Activated T-helper 2 cell treated with anti-CD3 and anti-CD28 coated beads, Interferon-gamma antibody, Interleukin-2, Interleukin-4, amounts not matched to agents 10 μg/mL and 5 μg/mL and 100 μg/mL, durations not matched to agents 14 hours and 24 hours and 36 hours (primary cell): ENCODE measurements around the gene OR2T1. TPM values are rescaled to one million over a fixed set of nuclear protein-coding genes. Genes with fewer than 3 reads are reported as not detected.
"Not testable (repeated sequence)": the region's sequence is repeated elsewhere in the genome, so short reads cannot be mapped to it uniquely, and the experiment has no call there.

Experiments used
- DNase-seq: peaks from one replicate; pipeline ENCODE4 v3.0.0; 2021; ENCODE audit warnings: low spot score
- H3K27ac Mint-ChIP-seq: one replicate; pipeline ENCODE4 v1.8.0; 2021; ENCODE audit warnings: mixed read lengths
- H3K27me3 Mint-ChIP-seq: one replicate; pipeline ENCODE4 v1.8.0; 2021; ENCODE audit warnings: low read depth, mixed read lengths
- H3K36me3 Mint-ChIP-seq: one replicate; pipeline ENCODE4 v1.8.0; 2021; ENCODE audit warnings: low read depth, mixed read lengths
- H3K4me1 Mint-ChIP-seq: one replicate; pipeline ENCODE4 v1.8.0; 2021; ENCODE audit warnings: low read depth, mixed read lengths
- H3K4me3 Mint-ChIP-seq: one replicate; pipeline ENCODE4 v1.8.0; 2021; ENCODE audit warnings: low read depth, mild to moderate bottlenecking, moderate library complexity, mixed read lengths
- H3K9me3 Mint-ChIP-seq: one replicate; pipeline ENCODE4 v1.8.0; 2021; ENCODE audit warnings: mixed read lengths
- intact Hi-C: fragments of 100-400 bp; cut with micrococcal nuclease; formaldehyde crosslinking; loops from one replicate; pipeline ENCODE4 v1.15.1; 2023
- total RNA-seq: library from RNA; stranded (reverse); gene quantifications from 2 replicates; pipeline ENCODE4 v1.2.3, GENCODE V29; 2022

Gene OR2T1
- total RNA-seq, 1 donor from 2014 or later: not detected

DNA sequence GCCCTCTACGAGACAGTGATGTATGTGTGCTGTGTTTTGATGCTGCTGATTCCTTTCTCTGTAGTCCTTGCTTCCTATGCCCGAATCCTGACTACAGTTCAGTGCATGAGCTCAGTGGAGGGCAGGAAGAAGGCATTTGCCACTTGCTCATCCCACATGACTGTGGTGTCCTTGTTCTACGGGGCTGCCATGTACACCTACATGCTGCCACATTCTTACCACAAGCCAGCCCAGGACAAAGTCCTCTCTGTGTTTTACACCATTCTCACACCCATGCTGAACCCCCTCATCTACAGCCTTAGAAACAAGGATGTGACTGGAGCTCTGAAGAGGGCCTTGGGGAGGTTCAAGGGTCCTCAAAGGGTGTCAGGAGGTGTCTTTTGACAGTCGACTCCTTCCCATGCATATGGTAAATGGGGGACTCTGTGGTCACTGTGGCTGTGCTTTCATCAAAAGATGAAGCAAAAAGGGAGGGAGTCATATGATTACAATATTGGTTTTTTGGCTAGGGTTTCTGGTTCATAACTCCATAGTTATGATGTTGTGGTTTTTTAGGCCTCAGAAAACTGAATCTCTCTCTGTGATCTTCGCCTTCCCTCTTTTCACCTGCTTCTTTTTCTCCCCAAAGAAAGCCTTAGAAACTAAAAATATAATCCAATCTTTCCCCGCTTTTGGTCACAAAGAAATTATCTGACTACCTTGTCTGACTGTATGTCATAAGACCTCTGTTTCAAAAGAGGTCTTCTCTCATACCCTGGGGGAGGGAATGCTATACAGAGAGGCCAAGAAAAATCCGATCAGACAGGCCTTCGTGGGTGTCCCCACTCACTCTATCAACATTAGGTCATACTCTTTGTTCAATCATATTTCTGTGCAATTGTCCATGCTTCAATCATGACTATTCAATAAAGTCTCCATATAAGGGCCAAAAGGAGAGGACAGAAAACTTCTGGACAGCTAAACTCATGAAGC lies 4.2 kb downstream of the OR2T1 start:
- H3K9me3 Mint-ChIP-seq: peaks cover 18% of the 10 kb centered on the region
- DNase-seq: no peak
- H3K27me3 Mint-ChIP-seq: no peaks in the 10 kb centered on the region
- H3K36me3 Mint-ChIP-seq: no peaks in the 10 kb centered on the region
- intact Hi-C loops: no loop called here
- H3K4me3 Mint-ChIP-seq: no peak overlapping the region
- H3K27ac Mint-ChIP-seq: no peak overlapping the region
- H3K4me1 Mint-ChIP-seq: peaks cover 2% of the 10 kb centered on the region

- no peak overlapping the region for H3K27ac Mint-ChIP-seq
These were observed 13.4 kb downstream of the OR2T1 start for GRCh38 chr1:248416226-248416625.

GRCh38 chr1:248417854-248418253 lies 15.0 kb downstream of the OR2T1 start:
- peaks cover 16% of the 10 kb centered on the region for H3K4me1 Mint-ChIP-seq
- no peak overlapping the region for H3K4me3 Mint-ChIP-seq
- H3K9me3 Mint-ChIP-seq: peaks cover 19% of the 10 kb centered on the region
- no peaks in the 10 kb centered on the region for H3K27me3 Mint-ChIP-seq
- no peak for DNase-seq
- H3K36me3 Mint-ChIP-seq: peaks cover 3% of the 10 kb centered on the region
- intact Hi-C loops: no loop called here
- H3K27ac Mint-ChIP-seq: no peak overlapping the region

More at GRCh38 chr1:248416226-248416625, 13.4 kb downstream of the OR2T1 start:
- Mint-ChIP-seq H3K36me3 (peaks cover 3% of the 10 kb centered on the region), H3K4me1 (peaks cover 16% of the 10 kb centered on the region), H3K4me3 (no peak overlapping the region), H3K27me3 (no peaks in the 10 kb centered on the region), H3K9me3 (peaks cover 12% of the 10 kb centered on the region)
- intact Hi-C loops: no loop called here
- DNase-seq: no peak

- peaks cover 19% of the 10 kb centered on the region for H3K9me3 Mint-ChIP-seq
- no peaks in the 10 kb centered on the region for H3K27me3 Mint-ChIP-seq
- H3K27ac Mint-ChIP-seq: no peak overlapping the region
- peaks cover 3% of the 10 kb centered on the region for H3K36me3 Mint-ChIP-seq
- no peak for DNase-seq
- peaks cover 12% of the 10 kb centered on the region for H3K4me1 Mint-ChIP-seq
- intact Hi-C loops: no loop called here
- H3K4me3 Mint-ChIP-seq: no peak overlapping the region
These were observed 18.5 kb downstream of the OR2T1 start for GRCh38 chr1:248421384-248421783.

GRCh38 chr1:248427526-248428191 lies 24.8 kb downstream of the OR2T1 start:
- H3K27ac Mint-ChIP-seq, H3K4me1 Mint-ChIP-seq, H3K36me3 Mint-ChIP-seq, intact Hi-C loops, H3K27me3 Mint-ChIP-seq, H3K4me3 Mint-ChIP-seq, DNase-seq, H3K9me3 Mint-ChIP-seq: not testable (repeated sequence)

DNA sequence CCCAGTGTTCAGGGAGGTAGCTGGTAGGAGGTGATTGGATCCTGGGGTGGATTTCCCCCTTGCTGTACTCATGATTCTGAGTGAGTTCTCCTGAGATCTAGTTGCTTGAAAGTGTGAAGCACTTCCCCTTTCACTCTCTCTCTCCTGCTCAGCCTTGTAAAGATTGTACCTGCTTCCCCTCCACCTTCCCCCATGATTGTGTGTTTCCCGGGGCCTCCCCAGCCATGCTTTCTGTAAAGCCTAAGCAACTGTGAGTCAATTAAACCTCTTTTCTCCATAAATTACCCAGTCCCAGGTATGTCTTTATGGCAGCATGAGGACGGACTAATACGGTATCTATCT lies 25.3 kb downstream of the OR2T1 start:
- H3K27ac Mint-ChIP-seq, H3K36me3 Mint-ChIP-seq, H3K4me1 Mint-ChIP-seq, DNase-seq, H3K9me3 Mint-ChIP-seq, H3K27me3 Mint-ChIP-seq, H3K4me3 Mint-ChIP-seq, intact Hi-C loops: not testable (repeated sequence)

DNA sequence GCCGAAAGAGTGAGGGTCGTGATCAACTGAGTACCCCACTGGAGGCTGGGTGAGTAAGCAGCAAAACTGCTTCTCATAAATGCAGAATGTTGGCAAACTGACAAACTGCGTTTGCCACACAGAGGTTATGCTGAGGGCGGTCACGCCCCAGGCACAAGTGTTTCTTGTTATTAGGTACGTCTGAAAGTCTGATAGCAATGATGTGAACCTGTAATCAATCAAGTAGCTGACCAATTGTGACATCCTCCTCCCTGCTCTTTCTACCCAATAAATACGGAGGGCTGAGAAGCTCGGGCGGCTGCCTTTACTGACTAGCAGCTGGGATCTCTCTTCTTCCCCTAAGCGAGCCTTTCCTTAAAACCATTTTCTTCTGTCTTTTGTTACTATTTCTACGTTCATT lies 28.8 kb downstream of the OR2T1 start:
- H3K27me3 Mint-ChIP-seq, intact Hi-C loops, H3K4me3 Mint-ChIP-seq, H3K4me1 Mint-ChIP-seq, H3K9me3 Mint-ChIP-seq, H3K36me3 Mint-ChIP-seq, H3K27ac Mint-ChIP-seq, DNase-seq: not testable (repeated sequence)

DNA sequence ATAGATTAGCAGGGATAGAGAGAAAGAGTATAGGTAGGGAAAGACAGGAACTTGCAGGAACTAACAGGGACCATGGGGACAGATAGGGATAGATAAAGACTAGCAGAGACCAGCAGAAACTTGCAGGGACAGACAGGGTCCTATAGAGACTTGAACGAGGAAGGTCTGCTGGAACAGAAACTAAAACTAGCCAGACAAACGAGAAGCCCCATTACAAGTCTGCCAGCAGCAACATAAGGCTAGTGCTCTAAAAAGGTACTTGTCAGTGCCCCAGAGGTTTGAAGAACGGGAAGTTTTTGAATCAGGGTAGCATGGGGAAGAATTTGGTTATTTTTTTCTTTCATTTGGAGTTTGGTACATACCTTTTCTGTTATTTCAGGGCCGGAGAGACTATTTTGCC lies 29.4 kb downstream of the OR2T1 start:
- H3K27me3 Mint-ChIP-seq, DNase-seq, H3K27ac Mint-ChIP-seq, H3K4me3 Mint-ChIP-seq, H3K4me1 Mint-ChIP-seq, intact Hi-C loops, H3K36me3 Mint-ChIP-seq, H3K9me3 Mint-ChIP-seq: not testable (repeated sequence)

- H3K4me3 Mint-ChIP-seq, H3K27ac Mint-ChIP-seq, DNase-seq, H3K9me3 Mint-ChIP-seq, H3K27me3 Mint-ChIP-seq, intact Hi-C loops, H3K36me3 Mint-ChIP-seq, H3K4me1 Mint-ChIP-seq: not testable (repeated sequence)
These were observed 31.1 kb downstream of the OR2T1 start for GRCh38 chr1:248433811-248434415.

- H3K4me3 Mint-ChIP-seq, H3K9me3 Mint-ChIP-seq, intact Hi-C loops, H3K27ac Mint-ChIP-seq, H3K36me3 Mint-ChIP-seq, H3K27me3 Mint-ChIP-seq, DNase-seq, H3K4me1 Mint-ChIP-seq: not testable (repeated sequence)
These were observed 32.1 kb downstream of the OR2T1 start for GRCh38 chr1:248434913-248435312.

- H3K9me3 Mint-ChIP-seq, DNase-seq, H3K36me3 Mint-ChIP-seq, H3K27ac Mint-ChIP-seq, H3K4me3 Mint-ChIP-seq, intact Hi-C loops, H3K27me3 Mint-ChIP-seq, H3K4me1 Mint-ChIP-seq: not testable (repeated sequence)
These were observed 33.5 kb downstream of the OR2T1 start for GRCh38 chr1:248436303-248436702.

DNA sequence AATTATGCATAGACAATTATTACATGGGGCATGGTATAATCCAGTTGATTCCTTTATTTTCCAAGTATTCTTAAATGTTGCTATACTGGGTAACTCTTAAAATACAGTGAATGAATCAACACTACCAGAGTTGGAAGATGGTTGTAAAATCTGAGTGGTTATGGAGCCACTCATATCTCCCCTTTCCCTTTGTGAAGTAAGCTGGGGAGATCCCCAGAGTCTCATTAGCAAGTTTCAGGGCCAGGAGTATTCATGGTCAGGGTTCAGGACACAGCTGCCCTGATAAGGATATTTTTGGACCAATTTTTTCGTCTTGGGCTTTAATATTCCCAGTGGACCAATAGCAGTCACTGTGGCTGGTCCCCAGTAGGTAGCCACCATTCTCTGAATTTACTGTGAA lies 35.8 kb downstream of the OR2T1 start:
- H3K9me3 Mint-ChIP-seq, intact Hi-C loops, H3K4me3 Mint-ChIP-seq, DNase-seq, H3K4me1 Mint-ChIP-seq, H3K27me3 Mint-ChIP-seq, H3K36me3 Mint-ChIP-seq, H3K27ac Mint-ChIP-seq: not testable (repeated sequence)

DNA sequence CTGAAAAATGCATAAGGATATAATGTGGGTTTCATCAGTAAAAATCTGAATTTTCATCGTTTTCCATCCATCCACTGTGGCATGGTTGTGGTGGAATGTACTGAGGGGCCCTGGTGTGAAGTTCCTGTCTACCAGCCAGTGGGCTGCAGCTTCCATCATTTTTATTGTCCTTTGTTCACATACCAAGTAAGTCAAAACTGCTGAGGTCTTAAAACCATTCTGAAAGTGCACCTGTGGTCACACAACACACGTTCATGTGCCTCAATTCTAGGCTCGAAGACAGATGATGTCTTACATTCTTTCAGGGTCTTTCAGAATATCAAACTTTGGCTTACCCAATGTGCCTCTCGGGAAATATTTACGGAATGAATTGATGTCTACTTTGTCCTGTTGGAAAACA lies 36.4 kb downstream of the OR2T1 start:
- H3K27ac Mint-ChIP-seq, H3K4me1 Mint-ChIP-seq, intact Hi-C loops, H3K36me3 Mint-ChIP-seq, H3K4me3 Mint-ChIP-seq, H3K27me3 Mint-ChIP-seq, H3K9me3 Mint-ChIP-seq, DNase-seq: not testable (repeated sequence)
